ENCODE data around the gene BEST4. TPM values are rescaled to one million over a fixed set of nuclear protein-coding genes. Genes with fewer than 3 reads are reported as not detected.
"Not testable (repeated sequence)": the region's sequence is repeated elsewhere in the genome, so short reads cannot be mapped to it uniquely, and the experiment has no call there.

The BEST4 gene
- total and polyA plus RNA-seq, 2 of the 4 experiments (the other 2 are of a cell fraction), result 0.07 TPM; not detected in 1

DNA sequence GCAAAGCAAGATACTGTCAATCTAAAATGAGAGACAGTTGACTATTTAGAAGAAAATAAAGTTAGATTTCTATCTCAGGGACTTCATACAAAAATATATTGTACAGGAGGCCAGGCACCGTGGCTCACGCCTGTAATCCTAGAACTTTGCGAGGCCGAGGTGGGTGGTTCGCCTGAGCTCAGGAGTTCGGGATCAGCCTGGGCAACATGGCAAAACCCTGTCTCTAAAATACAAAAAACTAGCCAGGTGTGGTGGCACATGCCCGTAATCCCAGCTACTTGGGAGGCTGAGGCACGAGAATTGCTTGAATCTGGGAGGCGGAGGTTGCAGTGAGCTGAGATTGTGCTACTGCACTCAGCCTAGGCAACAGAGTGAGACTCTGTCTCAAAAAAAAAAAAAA, 28.0 kb upstream of the BEST4 start:
- H2BK15ac ChIP-seq (ENCODE audit: low read depth, low read length); H3K4me2 ChIP-seq (ENCODE audit: low read depth, low read length); H2BK20ac ChIP-seq (ENCODE audit: low read depth, low read length); BruUV-seq (replicated peaks); H3K4me3 ChIP-seq (ENCODE audit: insufficient read depth, low read depth, low read length); ATAC-seq (ENCODE audit: low read depth); H2BK5ac ChIP-seq (ENCODE audit: low read depth, low read length, poor library complexity, severe bottlenecking); H2AFZ ChIP-seq (replicated peaks; ENCODE audit: low read length, poor library complexity); H3K23ac ChIP-seq (ENCODE audit: low read depth, low read length); H3K27me3 ChIP-seq (ENCODE audit: control insufficient read depth, insufficient read depth, low read length); H4K5ac ChIP-seq (ENCODE audit: low read depth, low read length); in situ Hi-C loops (cut with MboI; ENCODE audit: low sequenced_read_pairs); H4K91ac ChIP-seq (ENCODE audit: insufficient read depth, low read depth, low read length); H2AK5ac ChIP-seq (ENCODE audit: low read depth, low read length); POLR2A ChIA-PET (ENCODE audit: unreplicated experiment); H3K56ac ChIP-seq (ENCODE audit: extremely low read depth, insufficient read depth, low read length); dilution Hi-C loops (cut with HindIII; ENCODE audit: low sequenced_read_pairs, unreplicated experiment); H3K9ac ChIP-seq (ENCODE audit: low read depth, low read length); H3K36me3 ChIP-seq (ENCODE audit: control insufficient read depth, insufficient read depth, low read length); H4K8ac ChIP-seq (ENCODE audit: low read depth in 2 of 2, low read length in 2 of 2); H2BK120ac ChIP-seq (ENCODE audit: low read depth, low read length); intact Hi-C loops (cut with micrococcal nuclease); DNase-seq; H3K27ac ChIP-seq (ENCODE audit: insufficient read depth, low read length); H3K14ac ChIP-seq (replicated peaks; ENCODE audit: low read depth, low read length); H2AK9ac ChIP-seq (replicated peaks; ENCODE audit: low read depth, low read length, poor library complexity); H3K18ac ChIP-seq (ENCODE audit: low read depth, low read length); H4K20me1 ChIP-seq (ENCODE audit: insufficient read depth, low read length); H3K9me3 ChIP-seq (ENCODE audit: control insufficient read depth, insufficient read depth, low read length): not testable (repeated sequence)
- no CpG with 5 or more reads among the region's 9 CpGs for WGBS, 2 experiments (ENCODE audit: extremely low coverage in 2 of 2, insufficient read length in 1 of 2)
- Histone ChIP-seq H3K4ac (ENCODE audit: low read depth, low read length) (peak overlapping the region; percentile 43; the same call in 1 of the 2 replicates), H3K4me1 (ENCODE audit: control insufficient read depth, insufficient read depth, low read length) (peaks cover 22% of the 10 kb centered on the region), H3K9me1 (ENCODE audit: insufficient read depth, low read length) (peaks cover 11% of the 10 kb centered on the region), H3K79me1 (ENCODE audit: low read depth in 1 of 2, low read length in 2 of 2) (peaks cover 2 to 27% of the 10 kb centered on the region in 2 experiments; a peak in 2 of 4 replicates)
- CTCF ChIA-PET, result interaction anchor here (1.2 kb wide), 1 partner anchor 23 kb away, joined by 3 read pairs; no protein-coding TSS in a partner anchor
